Astrocyte (in vitro differentiated cells and primary cell): ENCODE measurements around the gene DDX6. TPM values are rescaled to one million over a fixed set of nuclear protein-coding genes. Genes with fewer than 3 reads are reported as not detected.
"Not testable (repeated sequence)": the region's sequence is repeated elsewhere in the genome, so short reads cannot be mapped to it uniquely, and the experiment has no call there.

Experiments
- DNase-seq: peaks from one replicate; pipeline ENCODE4 v3.0.0-alpha.2; 2010; ENCODE audit warnings: low read depth
- FAIRE-seq: peaks from 2 replicates; lab custom pipeline; 2011; peaks lifted over from hg19 to GRCh38; lab: Jason Lieb, UNC
- H2AFZ ChIP-seq: 2 replicates; pipeline ENCODE4 v1.6.0; 2012; ENCODE audit warnings: low read depth, low read length, inconsistent platforms
- H3K27ac ChIP-seq: 2 replicates; pipeline ENCODE4 v1.5.1; 2011; ENCODE audit warnings: low read depth, low read length, inconsistent platforms
- H3K27me3 ChIP-seq: 2 replicates; pipeline ENCODE4 v1.6.0; 2011; ENCODE audit warnings: low read length, inconsistent platforms; ENCODE audit not compliant: insufficient read depth
- H3K36me3 ChIP-seq: 2 replicates; pipeline ENCODE4 v1.5.1; 2011; ENCODE audit warnings: low read length, inconsistent platforms; ENCODE audit not compliant: insufficient read depth
- H3K4me1 ChIP-seq: 2 replicates; pipeline ENCODE4 v1.5.1; 2011; ENCODE audit warnings: low read length, inconsistent platforms; ENCODE audit not compliant: insufficient read depth
- H3K4me2 ChIP-seq: 2 replicates; pipeline ENCODE4 v1.6.0; 2012; ENCODE audit warnings: low read length, inconsistent platforms
- H3K4me3 ChIP-seq: 2 replicates; pipeline ENCODE4 v1.5.1; 2011; ENCODE audit warnings: low read depth, mild to moderate bottlenecking, low read length, inconsistent platforms; ENCODE audit not compliant: insufficient read depth
- H3K79me2 ChIP-seq: 2 replicates; pipeline ENCODE4 v1.6.0; 2012; ENCODE audit warnings: mild to moderate bottlenecking, low read length, inconsistent platforms; ENCODE audit not compliant: insufficient read depth
- H3K9ac ChIP-seq: 2 replicates; pipeline ENCODE4 v1.6.0; 2012; ENCODE audit warnings: mild to moderate bottlenecking, low read length, inconsistent platforms
- H3K9me3 ChIP-seq: 2 replicates; pipeline ENCODE4 v1.5.1; 2012; ENCODE audit warnings: low read depth, mild to moderate bottlenecking, low read length, inconsistent platforms; ENCODE audit not compliant: insufficient read depth
- H4K20me1 ChIP-seq: 2 replicates; pipeline ENCODE4 v1.6.0; 2012; ENCODE audit warnings: low read length, inconsistent platforms; ENCODE audit not compliant: insufficient read depth
- H3K27ac Mint-ChIP-seq: one replicate; pipeline ENCODE4 v1.8.0; 2021; ENCODE audit warnings: mild to moderate bottlenecking, mixed read lengths; ENCODE audit not compliant: unreplicated experiment
- H3K27me3 Mint-ChIP-seq: one replicate; pipeline ENCODE4 v1.8.0; 2021; ENCODE audit warnings: low read depth, mixed read lengths; ENCODE audit not compliant: unreplicated experiment
- H3K36me3 Mint-ChIP-seq: one replicate; pipeline ENCODE4 v1.8.0; 2021; ENCODE audit warnings: low read depth, mixed read lengths; ENCODE audit not compliant: unreplicated experiment
- H3K4me1 Mint-ChIP-seq: one replicate; pipeline ENCODE4 v1.8.0; 2021; ENCODE audit warnings: low read depth, mixed read lengths; ENCODE audit not compliant: unreplicated experiment
- H3K4me3 Mint-ChIP-seq: one replicate; pipeline ENCODE4 v1.8.0; 2021; ENCODE audit warnings: mild to moderate bottlenecking, moderate library complexity, mixed read lengths; ENCODE audit not compliant: unreplicated experiment
- H3K9me3 Mint-ChIP-seq: one replicate; pipeline ENCODE4 v1.8.0; 2021; ENCODE audit warnings: mild to moderate bottlenecking, mixed read lengths; ENCODE audit not compliant: unreplicated experiment
- EZH2 ChIP-seq: IDR thresholded peaks from 2 replicates; pipeline ENCODE4 v1.6.1; 2012; ENCODE audit warnings: mild to moderate bottlenecking, low read length, inconsistent platforms; ENCODE audit not compliant: insufficient read depth
- total RNA-seq: library from RNA; stranded (reverse); gene quantifications from 2 replicates; pipeline ENCODE4 v1.2.1, GENCODE V29; 2021
- TF ChIP-seq, protein P1 (sequence below): IDR thresholded peaks from 2 replicates; pipeline ENCODE4 v1.5.1; 2011; ENCODE audit warnings: low read depth, mild to moderate bottlenecking, inconsistent platforms, low read length, moderate library complexity; ENCODE audit not compliant: insufficient read depth

The DDX6 gene
- total RNA-seq, 1 donor from 2014 or later = 196 TPM

DNA sequence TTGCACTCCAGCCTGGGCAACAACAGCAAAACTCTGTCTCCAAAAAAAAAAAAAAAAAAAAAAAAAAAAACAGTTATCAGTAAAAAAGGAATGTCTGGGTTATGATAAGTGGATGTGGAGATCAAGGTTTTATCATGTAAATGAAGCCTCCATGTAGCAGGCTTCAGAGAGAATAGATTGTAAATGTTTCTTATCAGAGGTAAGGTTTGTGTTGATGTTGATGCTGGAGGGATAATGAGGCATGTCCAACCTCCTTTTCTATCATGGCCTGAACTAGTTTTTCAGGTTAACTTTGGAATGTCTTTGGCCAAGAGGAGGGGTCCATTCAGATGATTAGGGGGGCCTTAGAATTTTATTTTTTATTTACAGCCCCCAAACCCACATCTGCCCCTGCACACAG is 76.1 kb downstream of the DDX6 start:
- Histone ChIP-seq H3K36me3 (no peaks in the 10 kb centered on the region), H4K20me1 (no peaks in the 10 kb centered on the region), H3K79me2 (no peaks in the 10 kb centered on the region), H3K27ac (no peak overlapping the region), H3K4me2 (no peak overlapping the region), H3K27me3 (peaks cover 2% of the 10 kb centered on the region), H3K4me1 (no peaks in the 10 kb centered on the region), H3K9me3 (no peaks in the 10 kb centered on the region), H2AFZ (no peak overlapping the region), H3K4me3 (no peak overlapping the region), H3K9ac (no peak overlapping the region)
- no peak overlapping the region for H3K27ac Mint-ChIP-seq
- H3K9me3 Mint-ChIP-seq = no peaks in the 10 kb centered on the region
- FAIRE-seq (no peak), DNase-seq (no peak)
- no peak for TF ChIP-seq EZH2
- TF ChIP-seq, protein P1, sequence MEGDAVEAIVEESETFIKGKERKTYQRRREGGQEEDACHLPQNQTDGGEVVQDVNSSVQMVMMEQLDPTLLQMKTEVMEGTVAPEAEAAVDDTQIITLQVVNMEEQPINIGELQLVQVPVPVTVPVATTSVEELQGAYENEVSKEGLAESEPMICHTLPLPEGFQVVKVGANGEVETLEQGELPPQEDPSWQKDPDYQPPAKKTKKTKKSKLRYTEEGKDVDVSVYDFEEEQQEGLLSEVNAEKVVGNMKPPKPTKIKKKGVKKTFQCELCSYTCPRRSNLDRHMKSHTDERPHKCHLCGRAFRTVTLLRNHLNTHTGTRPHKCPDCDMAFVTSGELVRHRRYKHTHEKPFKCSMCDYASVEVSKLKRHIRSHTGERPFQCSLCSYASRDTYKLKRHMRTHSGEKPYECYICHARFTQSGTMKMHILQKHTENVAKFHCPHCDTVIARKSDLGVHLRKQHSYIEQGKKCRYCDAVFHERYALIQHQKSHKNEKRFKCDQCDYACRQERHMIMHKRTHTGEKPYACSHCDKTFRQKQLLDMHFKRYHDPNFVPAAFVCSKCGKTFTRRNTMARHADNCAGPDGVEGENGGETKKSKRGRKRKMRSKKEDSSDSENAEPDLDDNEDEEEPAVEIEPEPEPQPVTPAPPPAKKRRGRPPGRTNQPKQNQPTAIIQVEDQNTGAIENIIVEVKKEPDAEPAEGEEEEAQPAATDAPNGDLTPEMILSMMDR = no peak
- H3K4me1 Mint-ChIP-seq = peaks cover 16% of the 10 kb centered on the region
- H3K4me3 Mint-ChIP-seq = no peak overlapping the region
- H3K27me3 Mint-ChIP-seq = peaks cover 7% of the 10 kb centered on the region
- no peaks in the 10 kb centered on the region for H3K36me3 Mint-ChIP-seq

- H3K9me3 ChIP-seq, H3K4me3 ChIP-seq, H2AFZ ChIP-seq, FAIRE-seq, DNase-seq, H3K4me3 Mint-ChIP-seq, H3K9ac ChIP-seq, H3K27me3 Mint-ChIP-seq, H3K27me3 ChIP-seq, H3K36me3 ChIP-seq, H3K9me3 Mint-ChIP-seq, H3K27ac Mint-ChIP-seq, H3K4me2 ChIP-seq, H3K36me3 Mint-ChIP-seq, H3K79me2 ChIP-seq, H3K4me1 ChIP-seq, H3K27ac ChIP-seq, H4K20me1 ChIP-seq: not testable (repeated sequence)
- peaks cover 12% of the 10 kb centered on the region for H3K4me1 Mint-ChIP-seq
Measured at GRCh38 chr11:118714416-118714815, 76.5 kb downstream of the DDX6 start.

- DNase-seq (no peak), FAIRE-seq (no peak)
- Histone ChIP-seq H3K4me3 (no peak overlapping the region), H3K4me1 (peaks cover 3% of the 10 kb centered on the region), H3K27ac (no peak overlapping the region), H3K79me2 (no peaks in the 10 kb centered on the region), H3K27me3 (peaks cover 13% of the 10 kb centered on the region), H2AFZ (no peak overlapping the region), H4K20me1 (no peaks in the 10 kb centered on the region), H3K9me3 (no peaks in the 10 kb centered on the region), H3K36me3 (no peaks in the 10 kb centered on the region), H3K9ac (no peak overlapping the region), H3K4me2 (no peak overlapping the region)
- peaks cover 16% of the 10 kb centered on the region for H3K27me3 Mint-ChIP-seq
- no peak overlapping the region for H3K4me3 Mint-ChIP-seq
- H3K9me3 Mint-ChIP-seq = peaks cover 4% of the 10 kb centered on the region
- no peak for TF ChIP-seq EZH2
- TF ChIP-seq, protein P1 = no peak
- no peaks in the 10 kb centered on the region for H3K4me1 Mint-ChIP-seq
- H3K27ac Mint-ChIP-seq = no peak overlapping the region
- no peaks in the 10 kb centered on the region for H3K36me3 Mint-ChIP-seq
Measured at GRCh38 chr11:118708296-118708695, 82.7 kb downstream of the DDX6 start.
